ENCODE measurements around the gene PLOD1.
A peak's percentile ranks its signal among the peaks of the same experiment; 100 is the strongest.

PLOD1 gene

GRCh38 chr1:12010746-12011570 lies 76.4 kb downstream of the PLOD1 start:
- DNase-seq: no peak

- no peak for DNase-seq
Observed at GRCh38 chr1:12011998-12012397, 77.5 kb downstream of the PLOD1 start.

GRCh38 chr1:12012560-12013316 lies 78.2 kb downstream of the PLOD1 start:
- DNase-seq: peak; percentile 24

GRCh38 chr1:12014141-12014991 lies 79.8 kb downstream of the PLOD1 start:
- DNase-seq: peak; percentile 34

- no peak for DNase-seq
Observed at GRCh38 chr1:12015001-12015491, 80.5 kb downstream of the PLOD1 start.

GRCh38 chr1:12015499-12015898 lies 81.0 kb downstream of the PLOD1 start:
- no peak for DNase-seq

- no peak for DNase-seq
Observed at GRCh38 chr1:12016182-12016581, 81.7 kb downstream of the PLOD1 start.

- no peak for DNase-seq
Observed at GRCh38 chr1:12019858-12020509, 85.5 kb downstream of the PLOD1 start.

GRCh38 chr1:12021616-12022015 lies 87.1 kb downstream of the PLOD1 start:
- DNase-seq: no peak

GRCh38 chr1:12022036-12022435 lies 87.5 kb downstream of the PLOD1 start:
- DNase-seq: no peak
